ENCODE data around the gene PNPLA3.

The PNPLA3 gene

GRCh38 chr22:43894122-43894521, 29.5 kb upstream of the PNPLA3 start:
- TF ChIP-seq FOXP2 (optimal IDR thresholded peaks at IDR 0.05; ENCODE audit: borderline replicate concordance, extremely low read depth, extremely low read length, insufficient read depth): no peak
- TF ChIP-seq POLR2AphosphoS5 (IDR thresholded peaks at IDR 0.05; ENCODE audit: low read depth, low read length): no peak

- TF ChIP-seq TAF1 (IDR thresholded peaks at IDR 0.05; ENCODE audit: borderline replicate concordance, insufficient read depth, low read length) (no peak), FOXP2 (optimal IDR thresholded peaks at IDR 0.05; ENCODE audit: borderline replicate concordance, extremely low read depth, extremely low read length, insufficient read depth) (no peak), SIN3A (IDR thresholded peaks at IDR 0.05; ENCODE audit: borderline replicate concordance, insufficient read depth, low read length) (no peak), POLR2AphosphoS5 (IDR thresholded peaks at IDR 0.05; ENCODE audit: low read depth, low read length) (no peak)
- TF ChIP-seq, protein P1, sequence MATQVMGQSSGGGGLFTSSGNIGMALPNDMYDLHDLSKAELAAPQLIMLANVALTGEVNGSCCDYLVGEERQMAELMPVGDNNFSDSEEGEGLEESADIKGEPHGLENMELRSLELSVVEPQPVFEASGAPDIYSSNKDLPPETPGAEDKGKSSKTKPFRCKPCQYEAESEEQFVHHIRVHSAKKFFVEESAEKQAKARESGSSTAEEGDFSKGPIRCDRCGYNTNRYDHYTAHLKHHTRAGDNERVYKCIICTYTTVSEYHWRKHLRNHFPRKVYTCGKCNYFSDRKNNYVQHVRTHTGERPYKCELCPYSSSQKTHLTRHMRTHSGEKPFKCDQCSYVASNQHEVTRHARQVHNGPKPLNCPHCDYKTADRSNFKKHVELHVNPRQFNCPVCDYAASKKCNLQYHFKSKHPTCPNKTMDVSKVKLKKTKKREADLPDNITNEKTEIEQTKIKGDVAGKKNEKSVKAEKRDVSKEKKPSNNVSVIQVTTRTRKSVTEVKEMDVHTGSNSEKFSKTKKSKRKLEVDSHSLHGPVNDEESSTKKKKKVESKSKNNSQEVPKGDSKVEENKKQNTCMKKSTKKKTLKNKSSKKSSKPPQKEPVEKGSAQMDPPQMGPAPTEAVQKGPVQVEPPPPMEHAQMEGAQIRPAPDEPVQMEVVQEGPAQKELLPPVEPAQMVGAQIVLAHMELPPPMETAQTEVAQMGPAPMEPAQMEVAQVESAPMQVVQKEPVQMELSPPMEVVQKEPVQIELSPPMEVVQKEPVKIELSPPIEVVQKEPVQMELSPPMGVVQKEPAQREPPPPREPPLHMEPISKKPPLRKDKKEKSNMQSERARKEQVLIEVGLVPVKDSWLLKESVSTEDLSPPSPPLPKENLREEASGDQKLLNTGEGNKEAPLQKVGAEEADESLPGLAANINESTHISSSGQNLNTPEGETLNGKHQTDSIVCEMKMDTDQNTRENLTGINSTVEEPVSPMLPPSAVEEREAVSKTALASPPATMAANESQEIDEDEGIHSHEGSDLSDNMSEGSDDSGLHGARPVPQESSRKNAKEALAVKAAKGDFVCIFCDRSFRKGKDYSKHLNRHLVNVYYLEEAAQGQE (IDR thresholded peaks at IDR 0.05; ENCODE audit: insufficient read depth in 1 of 2, low read depth in 2 of 2, low read length in 2 of 2): no peak
Measured at GRCh38 chr22:43895986-43896645, 27.5 kb upstream of the PNPLA3 start.

DNA sequence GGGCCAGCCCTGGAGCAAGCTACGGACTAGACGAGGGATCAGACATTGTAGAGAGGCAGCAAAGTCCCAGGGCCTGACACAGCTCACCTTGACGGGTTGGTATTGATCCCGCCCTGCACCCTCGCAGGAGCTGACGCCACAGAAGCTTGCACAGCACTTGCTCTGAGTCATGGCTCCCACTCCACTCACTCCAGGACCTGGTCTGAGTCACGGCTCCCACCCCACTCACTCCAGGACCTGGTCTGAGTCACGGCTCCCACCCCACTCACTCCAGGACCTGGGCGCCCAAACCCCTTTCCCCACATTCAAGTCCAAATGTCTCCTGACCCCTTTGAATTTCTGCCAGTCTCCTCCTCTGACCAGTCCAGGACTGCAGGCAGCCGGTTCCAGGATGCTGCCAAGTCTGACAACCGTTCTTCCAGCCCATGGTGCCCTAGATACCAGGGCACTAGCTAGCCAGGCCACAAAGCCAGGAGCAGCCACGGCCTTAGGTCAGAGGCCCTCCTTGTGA, 25.8 kb upstream of the PNPLA3 start:
- TF ChIP-seq TAF1 (IDR thresholded peaks at IDR 0.05; ENCODE audit: borderline replicate concordance, insufficient read depth, low read length) (no peak), SIN3A (IDR thresholded peaks at IDR 0.05; ENCODE audit: borderline replicate concordance, insufficient read depth, low read length) (no peak), POLR2AphosphoS5 (IDR thresholded peaks at IDR 0.05; ENCODE audit: low read depth, low read length) (no peak), FOXP2 (optimal IDR thresholded peaks at IDR 0.05; ENCODE audit: borderline replicate concordance, extremely low read depth, extremely low read length, insufficient read depth) (no peak)
- TF ChIP-seq, protein P1 (IDR thresholded peaks at IDR 0.05; ENCODE audit: insufficient read depth in 1 of 2, low read depth in 2 of 2, low read length in 2 of 2): no peak

DNA sequence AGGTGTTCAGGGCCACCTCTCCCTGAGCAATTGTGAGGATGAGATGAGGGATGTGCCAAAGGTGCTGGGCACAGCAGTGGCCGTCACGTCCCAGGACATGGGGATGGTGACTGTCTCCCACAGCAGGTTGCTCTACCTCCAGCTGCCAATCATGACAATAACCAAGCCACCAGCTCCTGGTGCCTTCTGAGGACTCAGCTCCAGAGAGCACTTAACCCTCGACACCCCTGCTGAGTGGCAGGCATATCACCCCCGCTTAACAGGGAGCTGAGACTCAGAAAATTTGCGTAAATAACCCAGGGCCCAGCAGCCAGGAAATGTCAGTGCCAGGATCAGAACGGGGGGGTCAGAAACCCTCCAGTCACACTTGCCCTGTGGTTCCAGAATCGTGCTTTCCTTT, 23.4 kb upstream of the PNPLA3 start:
- TF ChIP-seq POLR2AphosphoS5 (IDR thresholded peaks at IDR 0.05; ENCODE audit: low read depth, low read length) (no peak), FOXP2 (optimal IDR thresholded peaks at IDR 0.05; ENCODE audit: borderline replicate concordance, extremely low read depth, extremely low read length, insufficient read depth) (no peak), SIN3A (IDR thresholded peaks at IDR 0.05; ENCODE audit: borderline replicate concordance, insufficient read depth, low read length) (no peak), TAF1 (IDR thresholded peaks at IDR 0.05; ENCODE audit: borderline replicate concordance, insufficient read depth, low read length) (no peak)
- TF ChIP-seq, protein P1 (IDR thresholded peaks at IDR 0.05; ENCODE audit: insufficient read depth in 1 of 2, low read depth in 2 of 2, low read length in 2 of 2): no peak

DNA sequence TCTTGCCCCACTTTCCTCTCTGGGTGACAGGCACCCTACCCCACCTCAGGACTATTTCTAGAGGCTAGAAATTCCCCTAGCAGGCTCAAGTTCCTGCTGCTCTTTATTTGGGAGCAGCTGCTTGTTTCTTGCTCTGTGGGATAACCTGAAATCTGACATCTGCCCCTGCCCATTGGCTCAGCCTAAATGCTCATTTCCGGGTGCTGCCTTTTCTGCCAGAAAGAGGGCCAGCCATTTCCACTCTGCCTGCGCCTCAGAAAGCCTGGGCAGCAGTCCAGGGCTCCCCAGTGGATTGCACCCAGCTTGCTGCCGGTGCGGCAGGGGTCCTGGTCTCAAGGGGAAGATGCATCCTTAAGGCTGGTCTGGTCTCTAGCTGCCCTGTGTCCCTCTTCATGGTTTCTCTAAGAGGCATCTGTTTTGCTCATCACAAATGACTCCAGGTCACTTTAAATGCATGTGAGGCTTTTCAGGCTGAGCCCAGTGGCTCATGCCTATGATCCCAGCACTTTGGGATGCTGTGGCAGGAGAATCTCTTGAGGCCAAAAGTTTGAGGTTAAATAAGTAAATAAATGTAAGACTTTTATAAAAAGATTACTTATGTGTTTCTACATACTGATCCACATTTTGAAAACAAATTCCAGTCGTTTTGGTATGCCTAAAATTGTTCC, 21.5 kb upstream of the PNPLA3 start:
- no peak for TF ChIP-seq TAF1 (IDR thresholded peaks at IDR 0.05; ENCODE audit: borderline replicate concordance, insufficient read depth, low read length)
- TF ChIP-seq, protein P1 (IDR thresholded peaks at IDR 0.05; ENCODE audit: insufficient read depth in 1 of 2, low read depth in 2 of 2, low read length in 2 of 2): no peak
- TF ChIP-seq SIN3A (IDR thresholded peaks at IDR 0.05; ENCODE audit: borderline replicate concordance, insufficient read depth, low read length): no peak
- no peak for TF ChIP-seq FOXP2 (optimal IDR thresholded peaks at IDR 0.05; ENCODE audit: borderline replicate concordance, extremely low read depth, extremely low read length, insufficient read depth)
- TF ChIP-seq POLR2AphosphoS5 (IDR thresholded peaks at IDR 0.05; ENCODE audit: low read depth, low read length): no peak

Data from PFSK-1 (cell line).